Neural cell (in vitro differentiated cells): ENCODE results near the gene LIMS1. TPM values are rescaled to one million over a fixed set of nuclear protein-coding genes. Genes with fewer than 3 reads are reported as not detected.

Source experiments
- H2AFZ ChIP-seq: fragments of 200-600, 300-800 bp; sonication (generic), shearing (Covaris generic); 2 replicates; pipeline ENCODE4 v1.6.0; 2014; ENCODE audit warnings: low read depth, mild to moderate bottlenecking, antibody characterized with exemption, low read length, moderate library complexity
- H3F3A ChIP-seq: fragments of 200-600 bp; shearing (Covaris generic); 2 replicates; pipeline ENCODE4 v1.6.1; 2016; ENCODE audit warnings: mild to moderate bottlenecking, moderate library complexity, mixed read lengths, antibody characterized with exemption, low read length; ENCODE audit not compliant: insufficient read depth, poor library complexity, severe bottlenecking
- H3K27ac ChIP-seq: fragments of 200-600, 300-800 bp; sonication (generic), shearing (Covaris generic); 2 replicates; pipeline ENCODE4 v1.5.1; 2014; ENCODE audit warnings: mild to moderate bottlenecking, low read length, moderate library complexity
- H3K27me3 ChIP-seq: fragments of 300-800, 200-600 bp; sonication (generic), shearing (Covaris generic); 2 replicates; pipeline ENCODE4 v1.6.0; 2014; ENCODE audit warnings: mild to moderate bottlenecking, low read depth, low read length, moderate library complexity; ENCODE audit not compliant: insufficient read depth
- H3K36me3 ChIP-seq: fragments of 300-800, 200-600 bp; sonication (generic), shearing (Covaris generic); 2 replicates; pipeline ENCODE4 v1.5.1; 2014; ENCODE audit warnings: mild to moderate bottlenecking, antibody characterized with exemption, low read length, moderate library complexity; ENCODE audit not compliant: insufficient read depth
- H3K4me2 ChIP-seq: fragments of 300-800, 200-600 bp; sonication (generic), shearing (Covaris generic); 2 replicates; pipeline ENCODE4 v1.6.0; 2014; ENCODE audit warnings: mild to moderate bottlenecking, low read length
- H3K4me3 ChIP-seq: fragments of 300-800, 200-600 bp; sonication (generic), shearing (Covaris generic); 2 replicates; pipeline ENCODE4 v1.5.1; 2014; ENCODE audit warnings: mild to moderate bottlenecking, low read length, moderate library complexity
- H3K79me2 ChIP-seq: fragments of 200-600 bp; shearing (Covaris generic); replicated peaks from 2 replicates; pipeline ENCODE4 v1.6.0; 2014; ENCODE audit warnings: mild to moderate bottlenecking, low read length, moderate library complexity; ENCODE audit not compliant: insufficient read depth
- H3K9ac ChIP-seq: fragments of 300-800, 200-600 bp; sonication (generic), shearing (Covaris generic); 2 replicates; pipeline ENCODE4 v1.6.1; 2016; ENCODE audit warnings: mild to moderate bottlenecking, low read length, mixed read lengths
- H3K9me2 ChIP-seq: fragments of 200-600 bp; shearing (Covaris generic); 2 replicates; pipeline ENCODE4 v1.6.1; 2016; ENCODE audit warnings: mild to moderate bottlenecking, low read length, mixed read lengths; ENCODE audit not compliant: insufficient read depth
- H3K9me3 ChIP-seq: fragments of 200-600, 300-800 bp; sonication (generic), shearing (Covaris generic); 2 replicates; pipeline ENCODE4 v1.6.1; 2016; ENCODE audit warnings: mild to moderate bottlenecking, mixed run types, low read length, moderate library complexity, mixed read lengths
- H4K20me1 ChIP-seq: fragments of 200-600 bp; shearing (Covaris generic); 2 replicates; pipeline ENCODE4 v1.6.1; 2016; ENCODE audit warnings: mild to moderate bottlenecking, mixed run types; ENCODE audit not compliant: insufficient read depth
- CTCF ChIP-seq: fragments of 450-650 bp; IDR thresholded peaks from 2 replicates; pipeline ENCODE4 v1.5.1; 2014; ENCODE audit warnings: antibody characterized with exemption, mild to moderate bottlenecking, moderate library complexity; ENCODE audit not compliant: poor library complexity, severe bottlenecking
- EP300 ChIP-seq: fragments of 450-650 bp; conservative IDR thresholded peaks from 2 replicates; pipeline ENCODE4 v1.6.1; 2014; ENCODE audit warnings: antibody characterized with exemption, mild to moderate bottlenecking, moderate library complexity; ENCODE audit not compliant: poor library complexity, severe bottlenecking
- MXI1 ChIP-seq: fragments of 450-650 bp; conservative IDR thresholded peaks from 2 replicates; pipeline ENCODE4 v1.6.1; 2014; ENCODE audit warnings: antibody characterized with exemption, mild to moderate bottlenecking; ENCODE audit not compliant: poor library complexity, severe bottlenecking
- RAD21 ChIP-seq: fragments of 450-650 bp; conservative IDR thresholded peaks from 2 replicates; pipeline ENCODE4 v1.6.1; 2014; ENCODE audit warnings: antibody characterized with exemption, mild to moderate bottlenecking, moderate library complexity
- REST ChIP-seq: IDR thresholded peaks from 2 replicates; pipeline ENCODE4 v1.6.1; 2012; ENCODE audit warnings: borderline replicate concordance
- SMC3 ChIP-seq: fragments of 450-650 bp; conservative IDR thresholded peaks from 2 replicates; pipeline ENCODE4 v1.6.1; 2014; ENCODE audit warnings: antibody characterized with exemption, mild to moderate bottlenecking, moderate library complexity; ENCODE audit not compliant: poor library complexity
- TAF1 ChIP-seq: IDR thresholded peaks from 2 replicates; pipeline ENCODE4 v1.6.1; 2012; ENCODE audit warnings: low read depth
- polyA plus RNA-seq: library from polyadenylated mRNA; depleted of rRNA; stranded (reverse); fragments of >200 nt; gene quantifications from 2 replicates; pipeline ENCODE4 v1.2.3, GENCODE V29; 2014

Gene LIMS1
- polyA plus RNA-seq, 1 donor from 2014 or later, result 12.3 TPM

DNA sequence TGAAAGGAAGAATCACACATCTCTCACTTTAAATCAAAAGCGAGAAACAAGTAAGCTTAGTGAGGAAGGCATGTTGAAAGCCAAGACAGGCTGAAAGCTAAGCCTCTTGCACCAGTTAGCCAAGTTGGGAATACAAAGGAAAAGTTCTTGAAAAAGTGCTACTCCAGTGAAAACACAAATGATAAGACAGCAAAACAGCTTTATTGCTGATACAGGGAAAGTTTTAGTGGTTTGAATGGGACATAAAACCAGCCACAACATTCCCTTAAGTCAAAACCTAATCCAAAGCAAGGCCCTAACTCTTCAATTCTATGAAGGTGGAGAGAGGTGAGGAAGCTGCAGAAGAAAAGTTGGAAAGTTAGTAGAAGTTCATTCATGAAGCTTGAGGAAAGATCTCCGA is 28.0 kb downstream of the LIMS1 start:
- no peaks in the 10 kb centered on the region for H3K79me2 ChIP-seq
- H3K4me3 ChIP-seq, result no peak overlapping the region
- TF ChIP-seq MXI1 (no peak), SMC3 (no peak), CTCF (no peak)

GRCh38 chr2:108564510-108564909 is 30.2 kb downstream of the LIMS1 start:
- Histone ChIP-seq H3K9ac (no peak overlapping the region), H3F3A (no peaks in the 10 kb centered on the region), H3K9me3 (peaks cover 4% of the 10 kb centered on the region), H3K4me2 (no peak overlapping the region), H3K27me3 (no peaks in the 10 kb centered on the region), H2AFZ (no peak overlapping the region), H3K9me2 (no peaks in the 10 kb centered on the region), H4K20me1 (no peaks in the 10 kb centered on the region), H3K4me3 (no peak overlapping the region), H3K36me3 (no peaks in the 10 kb centered on the region), H3K27ac (no peak overlapping the region), H3K79me2 (no peaks in the 10 kb centered on the region)
- TF ChIP-seq TAF1 (no peak), REST (no peak), CTCF (no peak)

More for the DNA sequence above, 28.0 kb downstream of the LIMS1 start:
- no peaks in the 10 kb centered on the region for H3K36me3 ChIP-seq
- no peak overlapping the region for H3K27ac ChIP-seq
- H3K4me2 ChIP-seq, result no peak overlapping the region
- no peak overlapping the region for H2AFZ ChIP-seq
- no peaks in the 10 kb centered on the region for H4K20me1 ChIP-seq
- no peaks in the 10 kb centered on the region for H3K27me3 ChIP-seq
- H3K9ac ChIP-seq, result no peak overlapping the region
- H3K9me3 ChIP-seq, result peaks cover 4% of the 10 kb centered on the region
- H3K9me2 ChIP-seq, result no peaks in the 10 kb centered on the region
- no peaks in the 10 kb centered on the region for H3F3A ChIP-seq

- H3K9me3 ChIP-seq, result peaks cover 4% of the 10 kb centered on the region
- no peak overlapping the region for H3K9ac ChIP-seq
- H3K27ac ChIP-seq, result no peak overlapping the region
- H2AFZ ChIP-seq, result no peak overlapping the region
- no peaks in the 10 kb centered on the region for H3F3A ChIP-seq
- no peaks in the 10 kb centered on the region for H3K79me2 ChIP-seq
- no peaks in the 10 kb centered on the region for H3K9me2 ChIP-seq
- H4K20me1 ChIP-seq, result no peaks in the 10 kb centered on the region
- H3K4me3 ChIP-seq, result no peak overlapping the region
- H3K36me3 ChIP-seq, result no peaks in the 10 kb centered on the region
- no peak overlapping the region for H3K4me2 ChIP-seq
- no peaks in the 10 kb centered on the region for H3K27me3 ChIP-seq
- TF ChIP-seq TAF1, result no peak
- no peak for TF ChIP-seq CTCF
- TF ChIP-seq EP300, result no peak
- no peak for TF ChIP-seq SMC3
- TF ChIP-seq REST, result no peak
- no peak for TF ChIP-seq RAD21
- no peak for TF ChIP-seq MXI1
Measured at GRCh38 chr2:108565778-108566375, 31.6 kb downstream of the LIMS1 start.
